EL (cell line): ENCODE data around the gene NAP1L4.

Source experiments
- DNase-seq: peaks from one replicate; pipeline ENCODE4 v3.0.0-alpha.2; 2016

The NAP1L4 gene

GRCh38 chr11:2932850-2933251 lies 59.3 kb downstream of the NAP1L4 start:
- DNase-seq, result peak; percentile 64

- DNase-seq, result no peak
Measured at GRCh38 chr11:2931771-2932738, 60.1 kb downstream of the NAP1L4 start.

GRCh38 chr11:2931420-2931746 lies 60.7 kb downstream of the NAP1L4 start:
- DNase-seq, result no peak

GRCh38 chr11:2930704-2931419 lies 61.3 kb downstream of the NAP1L4 start:
- DNase-seq, result peak; percentile 58

GRCh38 chr11:2929950-2930703 lies 62.0 kb downstream of the NAP1L4 start:
- DNase-seq, result peak; percentile 76

- peak; percentile 85 for DNase-seq
Measured at GRCh38 chr11:2929531-2929949, 62.6 kb downstream of the NAP1L4 start.

GRCh38 chr11:2928605-2929530 lies 63.3 kb downstream of the NAP1L4 start, which contains the start of gene PHLDA2:
PHLDA2 (minus strand) TSS chr11:2929420; CDS start chr11:2929364, 56 bp downstream.
- peak; percentile 79 for DNase-seq

- peak; percentile 59 for DNase-seq
Measured at GRCh38 chr11:2927851-2928604, 64.1 kb downstream of the NAP1L4 start.

- no peak for DNase-seq
Measured at GRCh38 chr11:2927121-2927800, 64.9 kb downstream of the NAP1L4 start.

GRCh38 chr11:2926611-2927051 lies 65.5 kb downstream of the NAP1L4 start:
- DNase-seq, result no peak

GRCh38 chr11:2924821-2925675 lies 67.1 kb downstream of the NAP1L4 start:
- no peak for DNase-seq

GRCh38 chr11:2924381-2924780 lies 67.7 kb downstream of the NAP1L4 start:
- no peak for DNase-seq

GRCh38 chr11:2923446-2924375 lies 68.4 kb downstream of the NAP1L4 start:
- no peak for DNase-seq

GRCh38 chr11:2922655-2923054 lies 69.5 kb downstream of the NAP1L4 start:
- no peak for DNase-seq

- DNase-seq, result no peak
Measured at GRCh38 chr11:2921742-2922493, 70.2 kb downstream of the NAP1L4 start.

- DNase-seq, result no peak
Measured at GRCh38 chr11:2921261-2921660, 70.9 kb downstream of the NAP1L4 start.

GRCh38 chr11:2920343-2920742 lies 71.8 kb downstream of the NAP1L4 start:
- no peak for DNase-seq

- no peak for DNase-seq
Measured at GRCh38 chr11:2919837-2920236, 72.3 kb downstream of the NAP1L4 start.
